ELR (cell line): ENCODE measurements around the gene SCFD1.
"Not testable (repeated sequence)": the region's sequence is repeated elsewhere in the genome, so short reads cannot be mapped to it uniquely, and the experiment has no call there.

ENCODE experiments used
- DNase-seq: peaks from one replicate; pipeline ENCODE4 v3.0.0-alpha.2; 2015; ENCODE audit warnings: low read depth

The SCFD1 gene

GRCh38 chr14:30610787-30611343 is 11.3 kb upstream of the SCFD1 start:
- DNase-seq: peak; percentile 58

- no peak for DNase-seq
Observed at GRCh38 chr14:30614155-30614554, 8.0 kb upstream of the SCFD1 start.

DNA sequence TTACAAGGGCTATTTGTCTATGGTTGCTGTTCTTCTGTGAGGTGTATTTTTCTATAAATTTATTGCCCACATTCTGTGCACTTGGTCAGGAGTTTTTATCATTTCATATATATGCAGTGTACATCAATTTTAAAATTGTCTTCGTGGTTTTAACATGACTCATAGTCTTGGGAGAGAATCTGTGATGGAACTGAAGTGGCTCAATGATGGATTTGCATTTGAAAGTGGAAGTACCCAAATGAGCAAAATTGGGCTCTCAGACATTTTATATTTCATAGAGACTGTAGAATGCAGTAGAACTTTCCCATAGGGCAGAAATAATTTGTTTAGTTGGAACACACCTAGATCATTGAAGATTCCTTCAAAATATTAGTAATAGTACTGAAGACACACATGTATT is 1.9 kb upstream of the SCFD1 start:
- DNase-seq: peak; percentile 89

DNA sequence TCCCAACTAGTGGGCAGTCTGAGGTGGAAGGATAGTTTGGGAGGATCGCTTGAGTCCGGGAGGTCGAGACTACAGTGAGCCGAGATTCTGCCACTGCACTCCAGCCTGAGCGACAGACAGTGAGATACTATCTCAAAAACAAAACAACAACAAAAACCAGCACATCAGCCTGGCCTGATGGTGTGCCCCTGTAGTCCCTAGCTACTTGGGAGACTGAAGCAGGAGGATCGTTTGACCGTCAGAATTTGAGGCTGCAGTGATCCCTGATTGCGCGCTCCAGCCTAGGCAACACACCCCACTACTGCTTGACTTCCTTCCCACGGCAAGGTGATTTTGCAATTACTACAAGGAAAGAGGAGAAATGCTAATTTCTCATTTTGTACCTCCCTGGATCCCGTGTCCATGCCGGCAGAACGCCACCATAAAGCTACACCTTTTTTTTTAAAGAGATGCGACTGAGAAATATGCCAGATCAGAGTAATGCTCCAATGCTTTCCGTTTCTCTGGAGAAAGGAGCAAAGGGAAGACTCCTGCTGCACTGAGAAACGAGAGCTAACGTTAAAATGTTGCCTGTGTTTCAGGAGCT is 672 bp upstream of the SCFD1 start:
- peak; percentile 51 for DNase-seq

DNA sequence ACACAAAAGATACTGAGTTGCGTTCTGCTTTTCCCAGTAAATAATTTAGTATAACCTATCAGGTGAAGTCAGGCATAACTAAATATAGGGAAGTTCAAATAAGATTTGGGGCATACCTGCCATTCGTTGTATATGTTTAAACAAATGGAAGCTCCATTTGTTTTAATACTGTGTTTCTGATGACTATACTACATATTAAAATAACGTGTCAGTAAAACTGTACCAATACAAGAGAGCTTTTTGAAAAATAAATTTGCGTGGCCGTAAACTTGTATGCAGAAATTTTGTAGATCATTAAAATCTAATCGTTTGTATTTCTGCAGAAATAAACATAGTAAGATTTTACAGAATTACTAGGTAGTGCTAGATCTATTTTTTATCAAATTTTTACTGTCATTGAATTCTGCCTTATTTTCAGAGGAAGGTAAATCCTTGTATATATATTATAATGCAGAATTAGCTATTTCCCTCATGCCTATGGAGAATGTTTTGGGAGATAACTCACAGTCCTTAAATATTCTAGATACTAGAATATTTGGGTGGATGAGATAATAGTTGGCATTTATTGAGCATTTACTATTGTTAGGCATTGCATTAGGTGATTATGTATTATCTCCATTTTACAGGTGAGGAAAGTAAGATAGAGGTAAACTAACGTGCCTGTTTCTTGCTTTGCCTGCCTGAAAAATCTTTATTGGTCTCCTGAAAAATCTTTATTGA is 1.5 kb downstream of the SCFD1 start:
- DNase-seq: no peak

GRCh38 chr14:30624132-30624423 is 2.0 kb downstream of the SCFD1 start:
- no peak for DNase-seq

GRCh38 chr14:30625533-30625932 is 3.4 kb downstream of the SCFD1 start:
- no peak for DNase-seq

DNA sequence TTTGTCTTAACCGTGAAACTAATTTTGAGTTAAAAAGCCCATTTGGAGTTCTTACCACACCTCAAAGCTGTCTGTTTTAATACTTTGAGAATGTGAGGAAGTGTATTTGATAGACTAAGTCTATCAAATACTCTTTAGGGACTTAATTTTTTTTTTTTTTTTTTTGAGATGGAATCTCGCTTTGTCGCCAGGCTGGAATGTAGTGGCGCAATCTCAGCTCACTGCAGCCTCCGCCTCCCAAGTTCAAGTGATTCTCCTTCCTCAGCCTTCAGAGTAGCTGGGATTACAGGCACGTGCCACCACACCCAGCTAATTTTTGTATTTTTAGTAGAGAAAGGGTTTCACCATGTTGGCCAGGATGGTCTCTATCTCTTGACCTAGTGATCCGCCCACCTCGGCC is 7.3 kb downstream of the SCFD1 start:
- DNase-seq: peak; percentile 65

GRCh38 chr14:30630248-30630647 is 8.1 kb downstream of the SCFD1 start:
- DNase-seq: no peak

DNA sequence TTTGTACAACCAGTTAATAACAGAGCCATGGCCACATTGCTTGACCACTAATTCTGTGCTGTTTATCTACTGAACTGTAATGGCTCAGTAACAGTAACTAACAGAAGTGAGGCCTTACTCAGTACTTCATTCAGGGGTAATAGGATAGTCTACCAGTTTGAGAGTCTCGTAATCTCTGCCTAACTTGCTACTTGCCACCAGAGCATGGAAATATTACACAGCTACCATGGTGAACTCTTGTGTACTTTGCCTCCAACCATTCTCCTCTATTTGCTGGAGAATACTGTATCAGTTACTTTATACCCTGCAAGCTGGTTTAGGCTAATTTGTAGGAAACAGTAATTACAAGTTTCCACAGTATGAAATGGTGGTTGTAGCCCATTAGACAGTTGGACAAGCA is 10.6 kb downstream of the SCFD1 start:
- DNase-seq: no peak

DNA sequence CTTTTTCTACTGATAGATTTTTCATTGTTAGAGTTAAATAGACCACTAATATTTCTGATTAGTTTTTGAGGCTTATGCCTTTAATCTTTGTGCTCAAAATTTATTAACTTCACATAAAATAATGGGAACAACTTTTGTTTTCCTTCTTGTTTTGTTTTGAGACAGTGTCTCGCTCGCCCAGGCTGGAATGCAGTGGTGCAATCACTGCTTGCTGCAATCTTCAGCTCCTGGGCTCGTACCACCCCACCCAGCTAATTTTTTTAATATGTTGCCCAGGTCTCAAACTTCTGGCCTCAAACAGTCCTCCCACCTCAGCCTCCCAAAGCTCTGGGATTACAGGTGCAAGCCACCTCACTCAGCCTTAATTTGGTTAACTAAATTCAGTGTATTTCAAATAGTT is 16.8 kb downstream of the SCFD1 start:
- DNase-seq: no peak

GRCh38 chr14:30641207-30641606 is 19.1 kb downstream of the SCFD1 start:
- DNase-seq: no peak

DNA sequence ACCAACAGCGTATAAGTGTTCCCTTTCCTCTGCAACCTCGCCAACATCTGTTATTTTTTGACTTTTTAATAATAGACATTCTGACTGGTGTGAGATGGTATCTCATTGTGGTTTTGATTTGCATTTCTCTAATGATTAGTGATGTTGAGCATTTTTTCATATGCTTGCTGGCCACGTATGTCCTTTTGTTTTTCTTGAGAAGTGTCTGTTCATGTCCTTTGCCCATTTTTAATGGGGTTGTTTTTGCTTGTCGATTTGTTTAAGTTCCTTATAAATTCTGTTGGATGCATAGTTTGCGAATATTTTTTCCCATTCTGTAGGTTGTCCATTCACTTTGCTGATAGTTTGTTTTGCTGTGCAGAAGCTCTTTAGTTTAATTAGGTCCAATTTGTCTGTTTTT is 22.3 kb downstream of the SCFD1 start:
- DNase-seq: not testable (repeated sequence)

DNA sequence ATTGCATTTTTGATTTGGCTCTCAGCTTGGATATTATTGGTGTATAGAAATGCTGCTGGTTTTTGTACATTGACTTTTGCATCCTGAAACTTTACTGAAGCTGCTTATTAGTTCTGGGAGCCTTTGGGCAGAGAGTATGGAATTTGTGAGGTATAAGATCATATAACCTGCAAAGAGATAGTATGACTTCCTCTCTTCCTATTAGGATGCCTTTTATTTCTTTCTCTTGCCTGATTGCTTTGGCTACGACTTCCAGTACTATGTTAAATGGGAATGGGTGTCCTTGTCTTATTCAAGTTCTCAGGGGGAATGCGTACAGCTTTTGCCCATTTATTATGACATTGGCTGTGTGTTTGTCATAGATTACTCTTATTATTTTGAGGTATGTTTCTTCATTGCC is 23.5 kb downstream of the SCFD1 start:
- DNase-seq: no peak

DNA sequence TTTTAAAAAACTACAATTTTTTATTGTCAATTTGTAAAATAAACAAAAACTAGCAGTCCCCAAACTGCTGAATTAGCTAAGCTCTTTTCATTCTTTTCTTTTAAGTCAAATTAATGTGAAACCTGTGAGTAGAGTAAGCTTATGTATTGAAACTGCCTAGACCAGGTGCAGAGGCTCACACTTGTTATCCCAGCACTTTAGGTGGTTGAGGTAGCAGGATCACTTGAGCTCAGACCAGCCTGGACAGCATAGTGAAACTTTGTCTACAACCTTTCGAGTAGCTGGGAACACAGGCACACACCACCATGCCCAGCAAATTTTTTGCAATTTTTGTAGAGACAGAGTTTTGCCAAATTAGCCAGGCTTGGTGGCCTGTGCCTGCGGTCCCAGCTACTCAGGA is 26.4 kb downstream of the SCFD1 start:
- DNase-seq: no peak

- DNase-seq: no peak
Observed at GRCh38 chr14:30651937-30652336, 29.8 kb downstream of the SCFD1 start.

GRCh38 chr14:30655124-30655523 is 33.0 kb downstream of the SCFD1 start:
- DNase-seq: peak; percentile 17

- DNase-seq: no peak
Observed at GRCh38 chr14:30655658-30656057, 33.5 kb downstream of the SCFD1 start.

GRCh38 chr14:30656190-30656632 is 34.1 kb downstream of the SCFD1 start:
- peak; percentile 58 for DNase-seq

DNA sequence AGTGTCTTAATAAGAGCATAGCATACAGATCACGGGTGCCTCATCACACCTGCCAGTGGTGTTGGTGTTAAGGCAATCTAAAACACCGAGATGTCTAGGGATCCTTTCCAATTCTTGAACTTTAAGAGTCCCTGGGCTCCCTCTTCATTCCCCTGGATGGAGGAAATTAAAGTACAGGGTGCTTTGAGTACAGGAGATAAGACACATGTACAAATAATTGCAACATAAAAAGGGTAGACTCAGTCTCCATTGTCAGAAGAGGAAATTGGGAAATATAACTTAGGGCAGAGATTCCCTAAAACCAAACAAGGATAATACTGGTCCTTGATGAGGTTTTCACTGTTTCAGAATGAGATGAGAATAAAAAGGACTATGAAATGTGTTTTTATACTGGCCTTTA is 34.9 kb downstream of the SCFD1 start:
- no peak for DNase-seq

GRCh38 chr14:30657606-30658163 is 35.6 kb downstream of the SCFD1 start:
- DNase-seq: peak; percentile 43

DNA sequence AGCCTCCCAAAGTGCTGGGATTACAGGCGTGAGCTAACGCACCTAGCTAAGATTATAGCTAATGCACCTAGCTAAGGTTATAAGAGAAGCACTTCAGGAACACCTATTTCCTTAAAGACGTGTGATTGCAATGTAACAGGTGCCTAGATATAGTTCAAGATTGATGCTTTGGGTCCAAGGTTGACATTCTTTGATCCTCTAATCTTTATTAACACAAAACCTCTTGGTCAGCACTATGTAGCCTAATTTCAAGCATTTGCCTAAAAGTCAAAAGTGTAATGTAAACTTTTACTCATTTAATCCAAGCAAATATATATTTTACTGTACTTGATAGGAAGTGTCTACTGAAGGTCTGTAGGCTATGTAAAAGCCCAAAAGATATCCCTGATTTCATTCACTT is 36.5 kb downstream of the SCFD1 start:
- no peak for DNase-seq

DNA sequence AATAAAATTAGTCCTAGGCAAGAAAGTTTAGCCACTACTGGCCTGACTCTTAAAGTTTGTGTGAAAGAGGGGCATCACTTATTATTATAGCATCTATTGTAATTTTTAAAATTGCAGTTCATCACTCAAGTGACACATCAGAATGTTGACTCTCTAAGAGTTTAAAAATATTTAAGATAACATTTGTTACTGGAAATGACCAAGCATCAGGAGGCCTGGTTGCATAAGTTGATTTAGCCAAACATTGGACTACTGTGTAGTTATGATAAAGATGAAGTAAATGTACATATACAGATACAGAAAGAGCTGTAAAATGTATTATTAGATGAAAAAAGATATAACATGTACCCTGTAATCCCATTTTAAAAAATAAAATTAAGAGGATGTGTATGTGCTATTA is 47.5 kb downstream of the SCFD1 start:
- no peak for DNase-seq

GRCh38 chr14:30673071-30673470 is 51.0 kb downstream of the SCFD1 start:
- DNase-seq: no peak
